GM12878 (cell line): ENCODE data around the gene PLD3.

ENCODE experiments used
- BCL3 ChIP-seq: IDR thresholded peaks from 2 replicates; pipeline ENCODE4 v1.6.1; 2011; ENCODE audit warnings: borderline replicate concordance, low read depth, mild to moderate bottlenecking, moderate library complexity, low read length; ENCODE audit not compliant: insufficient read depth, poor library complexity, severe bottlenecking
- CEBPB ChIP-seq, 2 experiments: fragments of 150-350 bp in 1 of 2; IDR thresholded peaks; 2 replicates each; pipeline ENCODE4 v1.6.1; 2012 to 2014; ENCODE audit warnings: low read depth in 2 of 2, low read length in 2 of 2, borderline replicate concordance in 1 of 2, inconsistent platforms in 1 of 2
- CHD4 ChIP-seq: fragments of 200-600 bp; sonication (generic); IDR thresholded peaks from 2 replicates; pipeline ENCODE4 v1.6.1; 2016; ENCODE audit warnings: mild to moderate bottlenecking
- CTCF ChIP-seq, 3 experiments: IDR thresholded peaks in 2 of 3; conservative IDR thresholded peaks in 1 of 3; 2 replicates each; pipeline ENCODE4 v1.5.1; 2011; ENCODE audit warnings: low read depth in 3 of 3, low read length in 3 of 3, mild to moderate bottlenecking in 3 of 3, control low read depth in 2 of 3, moderate library complexity in 2 of 3, inconsistent platforms in 1 of 3, mixed read lengths in 1 of 3; ENCODE audit not compliant: control insufficient read depth in 2 of 3, insufficient read depth in 1 of 3; ENCODE audit errors: extremely low read depth in 1 of 3
- KLF5 ChIP-seq: fragments of 450-650 bp; IDR thresholded peaks from 2 replicates; pipeline ENCODE4 v1.6.1; 2014; ENCODE audit warnings: mild to moderate bottlenecking; ENCODE audit not compliant: partially characterized antibody
- NFYA ChIP-seq: IDR thresholded peaks from 2 replicates; pipeline ENCODE4 v1.6.1; 2011; ENCODE audit warnings: low read depth, mild to moderate bottlenecking, low read length, improper control_type of control experiment, borderline replicate concordance
- NR2F1 ChIP-seq: fragments of 450-650 bp; conservative IDR thresholded peaks from 2 replicates; pipeline ENCODE4 v1.6.1; 2017; ENCODE audit warnings: mild to moderate bottlenecking
- PKNOX1 ChIP-seq: fragments of 450-650 bp; IDR thresholded peaks from 2 replicates; pipeline ENCODE4 v1.6.1; 2016; ENCODE audit warnings: mild to moderate bottlenecking
- POLR2A ChIP-seq: IDR thresholded peaks from 2 replicates; pipeline ENCODE4 v1.6.1; 2011; ENCODE audit warnings: low read depth, mild to moderate bottlenecking, low read length
- RELA ChIP-seq: fragments of 450-650 bp; IDR thresholded peaks from 2 replicates; pipeline ENCODE4 v1.8.0; 2014; ENCODE audit warnings: borderline replicate concordance; ENCODE audit not compliant: partially characterized antibody
- REST ChIP-seq: IDR thresholded peaks from 2 replicates; pipeline ENCODE4 v1.6.1; 2012; ENCODE audit warnings: mild to moderate bottlenecking, low read depth, low read length
- SMARCA5 ChIP-seq: fragments of 450-650 bp; IDR thresholded peaks from 2 replicates; pipeline ENCODE4 v1.6.1; 2017; ENCODE audit warnings: mild to moderate bottlenecking
- YY1 ChIP-seq: IDR thresholded peaks from 2 replicates; pipeline ENCODE4 v1.6.1; 2011; ENCODE audit warnings: low read depth, mild to moderate bottlenecking, low read length

- no peak for TF ChIP-seq CHD4
- TF ChIP-seq REST: no peak
- TF ChIP-seq POLR2A: no peak
- TF ChIP-seq CTCF (IDR thresholded peaks at IDR 0.05 in 2 of 3, conservative IDR thresholded peaks at IDR 0.05 in 1 of 3; ENCODE audit: control insufficient read depth in 2 of 3, extremely low read depth in 1 of 3, insufficient read depth in 1 of 3, low read depth in 3 of 3, low read length in 3 of 3): no peak
- no peak for TF ChIP-seq CEBPB (IDR thresholded peaks at IDR 0.05; ENCODE audit: borderline replicate concordance in 1 of 2, low read depth in 2 of 2, low read length in 2 of 2)
- no peak for TF ChIP-seq SMARCA5
- TF ChIP-seq BCL3: no peak
- no peak for TF ChIP-seq YY1
- no peak for TF ChIP-seq NFYA
- TF ChIP-seq RELA: no peak
- no peak for TF ChIP-seq KLF5
- TF ChIP-seq PKNOX1: no peak
- TF ChIP-seq NR2F1: no peak
These were observed 41.0 kb downstream of the PLD3 start for GRCh38 chr19:40389404-40390083.
